HG03060 (cell line): ENCODE data around the gene MORC3.
"Not testable (repeated sequence)": the region's sequence is repeated elsewhere in the genome, so short reads cannot be mapped to it uniquely, and the experiment has no call there.

ENCODE experiments used
- ATAC-seq: cut with Tn5 transposase; IDR thresholded peaks from one replicate; pipeline ENCODE4 v1.9.1; 2021; ENCODE audit warnings: low read depth, moderate number of reproducible peaks; ENCODE audit not compliant: unreplicated experiment

MORC3 gene, protein sequence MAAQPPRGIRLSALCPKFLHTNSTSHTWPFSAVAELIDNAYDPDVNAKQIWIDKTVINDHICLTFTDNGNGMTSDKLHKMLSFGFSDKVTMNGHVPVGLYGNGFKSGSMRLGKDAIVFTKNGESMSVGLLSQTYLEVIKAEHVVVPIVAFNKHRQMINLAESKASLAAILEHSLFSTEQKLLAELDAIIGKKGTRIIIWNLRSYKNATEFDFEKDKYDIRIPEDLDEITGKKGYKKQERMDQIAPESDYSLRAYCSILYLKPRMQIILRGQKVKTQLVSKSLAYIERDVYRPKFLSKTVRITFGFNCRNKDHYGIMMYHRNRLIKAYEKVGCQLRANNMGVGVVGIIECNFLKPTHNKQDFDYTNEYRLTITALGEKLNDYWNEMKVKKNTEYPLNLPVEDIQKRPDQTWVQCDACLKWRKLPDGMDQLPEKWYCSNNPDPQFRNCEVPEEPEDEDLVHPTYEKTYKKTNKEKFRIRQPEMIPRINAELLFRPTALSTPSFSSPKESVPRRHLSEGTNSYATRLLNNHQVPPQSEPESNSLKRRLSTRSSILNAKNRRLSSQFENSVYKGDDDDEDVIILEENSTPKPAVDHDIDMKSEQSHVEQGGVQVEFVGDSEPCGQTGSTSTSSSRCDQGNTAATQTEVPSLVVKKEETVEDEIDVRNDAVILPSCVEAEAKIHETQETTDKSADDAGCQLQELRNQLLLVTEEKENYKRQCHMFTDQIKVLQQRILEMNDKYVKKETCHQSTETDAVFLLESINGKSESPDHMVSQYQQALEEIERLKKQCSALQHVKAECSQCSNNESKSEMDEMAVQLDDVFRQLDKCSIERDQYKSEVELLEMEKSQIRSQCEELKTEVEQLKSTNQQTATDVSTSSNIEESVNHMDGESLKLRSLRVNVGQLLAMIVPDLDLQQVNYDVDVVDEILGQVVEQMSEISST

DNA sequence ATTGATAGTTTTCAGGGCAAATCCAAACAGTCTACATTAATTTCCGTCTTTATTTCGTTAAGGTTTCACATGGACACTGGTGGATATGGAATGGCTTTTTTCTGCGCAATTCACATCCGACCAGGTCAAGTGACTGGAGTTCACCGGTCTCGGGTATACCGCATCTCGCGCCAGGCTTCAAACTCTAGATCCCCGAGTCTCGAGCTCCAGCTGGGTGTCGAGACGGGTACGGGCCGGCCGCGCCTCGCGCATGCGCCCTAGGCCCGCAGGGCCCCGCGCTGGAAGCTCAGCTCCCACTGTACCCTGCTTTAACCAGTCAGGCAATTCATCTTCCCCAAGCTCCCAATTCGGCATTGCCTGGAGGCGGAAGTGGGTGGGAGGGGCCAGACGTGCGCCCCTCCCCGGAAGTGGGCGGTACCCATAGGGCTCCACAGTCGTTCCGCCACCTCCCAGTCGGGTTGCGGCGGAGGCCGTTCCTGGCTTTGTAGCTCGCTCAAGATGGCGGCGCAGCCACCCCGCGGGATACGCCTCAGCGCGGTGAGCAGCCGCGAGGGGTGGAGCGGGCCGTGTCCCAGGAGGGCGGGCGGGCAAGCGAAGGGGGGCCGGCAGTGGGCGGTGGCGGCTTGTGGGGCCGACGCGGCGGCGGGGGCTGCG lies at the start of gene MORC3:
Gene MORC3 (plus strand): TSS at position 431 of the 654 bp plus-strand sequence. CDS start 68 bp downstream, at position 499.
- peak; percentile 79 for ATAC-seq

DNA sequence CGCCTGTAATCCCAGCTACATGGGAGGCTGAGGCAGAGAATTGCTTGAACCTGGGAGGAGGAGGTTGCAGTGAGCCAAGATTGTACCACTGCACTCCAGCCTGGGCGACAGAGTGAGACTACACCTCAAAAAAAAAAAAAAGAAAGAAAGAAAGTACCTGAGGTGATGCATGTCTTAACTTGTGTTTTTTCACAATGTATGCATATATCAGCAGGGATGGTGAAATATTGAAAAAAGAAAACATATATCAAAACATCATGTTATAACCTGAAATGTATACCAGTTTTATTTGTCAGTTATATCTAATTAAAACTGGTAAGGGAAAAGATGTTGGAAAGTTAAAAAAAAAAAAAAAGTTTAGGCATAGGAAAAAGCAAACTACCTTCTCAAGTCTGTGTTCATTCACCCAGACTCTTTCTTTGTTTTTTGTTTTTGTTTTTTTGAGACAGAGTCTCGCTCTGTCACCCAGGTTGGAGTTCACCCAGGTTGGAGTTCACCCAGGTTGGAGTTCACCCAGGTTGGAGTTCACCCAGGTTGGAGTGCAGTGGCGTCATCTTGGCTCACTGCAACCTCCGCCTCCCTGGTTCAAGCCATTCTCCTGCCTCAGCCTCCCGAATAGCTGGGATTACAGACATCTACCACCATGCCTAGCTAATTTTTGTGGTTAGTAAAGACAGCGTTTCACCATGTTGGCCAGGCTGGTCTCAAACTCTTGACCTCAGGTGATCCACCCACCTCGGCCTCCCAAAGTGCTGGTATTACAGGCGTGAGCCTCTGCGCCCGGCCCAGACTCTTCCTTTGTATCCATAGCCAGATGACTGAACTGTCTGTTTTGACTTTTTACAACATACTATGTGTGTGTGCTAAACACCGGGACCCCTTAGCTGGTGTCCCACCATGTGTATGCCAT lies 49.0 kb upstream of the MORC3 start:
- not testable (repeated sequence) for ATAC-seq

DNA sequence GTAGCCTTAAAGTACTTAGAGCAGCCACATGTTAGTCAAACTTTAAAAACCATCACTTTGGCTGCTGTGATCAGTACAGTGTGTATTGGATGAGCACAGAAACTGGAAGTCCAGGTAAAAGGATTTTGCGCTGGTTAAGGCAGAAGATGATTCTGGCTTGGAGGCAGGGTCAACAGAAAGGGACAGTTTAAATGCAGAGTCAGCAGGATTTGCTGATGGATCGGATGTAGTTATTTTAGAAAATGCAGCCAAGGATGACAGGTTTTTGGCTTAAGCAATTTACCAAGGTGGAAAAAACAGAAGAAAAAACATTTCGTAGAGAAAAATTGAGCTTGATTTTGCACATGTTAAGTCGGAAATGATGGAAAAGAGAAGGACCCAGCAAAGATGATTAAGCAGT lies 45.9 kb upstream of the MORC3 start:
- ATAC-seq = no peak

DNA sequence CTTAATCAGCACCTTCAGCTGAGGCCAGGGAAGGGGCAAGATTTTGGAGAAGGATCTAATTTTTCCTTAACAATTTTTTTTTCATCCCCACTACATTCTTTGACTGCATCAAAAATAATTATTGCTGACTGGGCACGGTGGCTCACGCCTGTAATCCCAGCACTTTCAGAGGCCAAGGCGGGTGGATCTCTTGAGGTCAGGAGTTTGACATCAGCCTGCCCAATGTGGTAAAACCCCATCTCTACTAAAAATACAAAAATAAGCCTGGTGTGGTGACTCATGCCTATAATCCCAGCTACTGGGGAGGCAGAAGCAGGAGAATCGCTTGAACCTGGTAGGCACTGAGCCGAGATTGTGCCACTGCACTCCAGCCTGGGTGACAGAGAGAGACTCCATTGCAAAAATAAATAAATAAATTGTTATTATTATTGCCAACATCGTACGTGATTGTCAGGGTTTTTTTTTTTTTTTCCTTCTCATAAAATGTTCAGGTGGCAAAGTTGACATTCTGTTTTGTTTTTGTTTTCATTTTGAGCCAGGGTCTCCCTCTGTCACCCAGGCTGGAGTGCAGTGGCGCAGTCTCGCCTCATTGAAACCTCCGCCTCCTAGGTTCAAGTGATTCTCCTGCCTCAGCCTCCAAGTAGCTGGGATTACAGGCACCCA lies 37.3 kb upstream of the MORC3 start:
- ATAC-seq = no peak

DNA sequence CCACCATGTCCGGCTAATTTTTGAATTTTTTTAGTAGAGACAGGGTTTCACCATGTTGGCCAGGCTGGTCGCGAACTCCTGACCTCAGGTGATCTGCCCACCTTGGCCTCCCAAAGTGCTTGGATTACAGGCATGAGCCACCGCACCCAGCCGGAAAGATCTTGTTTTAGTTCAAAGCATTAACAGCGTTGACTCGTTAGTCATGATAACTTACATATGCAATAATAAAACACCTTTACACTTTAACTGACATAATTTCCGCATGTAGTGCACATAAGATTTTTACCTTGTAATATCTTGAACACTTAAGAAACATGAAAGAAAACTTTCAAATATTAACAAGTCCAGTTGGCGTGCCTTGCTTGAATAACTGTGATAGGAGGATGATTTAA lies 36.8 kb upstream of the MORC3 start:
- not testable (repeated sequence) for ATAC-seq

DNA sequence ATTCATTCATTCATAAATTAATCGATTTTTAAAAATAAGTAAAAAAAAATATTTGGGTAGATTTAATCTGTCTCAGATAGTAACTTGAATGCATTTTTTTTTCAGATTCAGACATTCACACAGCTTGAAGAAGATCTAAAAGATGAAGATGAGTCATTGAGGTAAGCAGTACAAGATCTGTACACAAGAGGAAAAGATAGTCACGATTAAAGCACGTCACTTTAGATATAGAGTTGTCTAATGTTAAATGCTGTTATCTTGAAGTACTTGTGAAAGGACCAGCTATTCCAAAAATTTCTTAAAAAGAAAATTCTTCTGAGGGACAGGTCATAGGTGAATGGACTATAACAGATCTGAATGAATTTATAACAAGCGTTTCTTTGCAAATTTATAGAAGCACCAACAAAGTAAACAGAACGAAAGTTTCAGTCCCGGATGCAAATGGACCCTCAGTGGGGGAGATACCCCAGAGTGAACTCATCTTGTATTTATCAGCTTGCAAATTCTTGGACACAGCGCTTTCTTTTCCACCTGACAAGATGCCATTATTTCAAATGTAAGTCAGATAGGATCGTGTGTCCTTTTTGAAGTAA lies 31.2 kb upstream of the MORC3 start:
- no peak for ATAC-seq

DNA sequence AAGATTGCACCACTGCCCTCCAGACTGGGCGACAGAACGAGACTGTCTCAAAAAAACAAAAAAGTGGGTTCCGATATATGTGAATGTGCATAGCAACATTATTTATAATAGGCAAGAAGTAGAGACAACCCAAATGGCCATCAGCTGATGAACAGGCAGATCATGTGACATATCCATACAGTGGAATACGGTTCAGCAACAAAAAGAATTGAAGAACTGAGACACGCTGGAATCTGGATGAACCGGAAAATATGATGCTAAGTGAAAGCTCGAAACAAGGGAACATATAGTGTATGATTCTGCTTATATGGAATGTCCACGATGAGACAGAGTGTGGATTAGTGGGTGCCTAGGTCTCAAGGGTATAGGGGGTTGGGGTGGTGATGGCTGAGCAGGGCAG lies 28.5 kb upstream of the MORC3 start:
- ATAC-seq = no peak

DNA sequence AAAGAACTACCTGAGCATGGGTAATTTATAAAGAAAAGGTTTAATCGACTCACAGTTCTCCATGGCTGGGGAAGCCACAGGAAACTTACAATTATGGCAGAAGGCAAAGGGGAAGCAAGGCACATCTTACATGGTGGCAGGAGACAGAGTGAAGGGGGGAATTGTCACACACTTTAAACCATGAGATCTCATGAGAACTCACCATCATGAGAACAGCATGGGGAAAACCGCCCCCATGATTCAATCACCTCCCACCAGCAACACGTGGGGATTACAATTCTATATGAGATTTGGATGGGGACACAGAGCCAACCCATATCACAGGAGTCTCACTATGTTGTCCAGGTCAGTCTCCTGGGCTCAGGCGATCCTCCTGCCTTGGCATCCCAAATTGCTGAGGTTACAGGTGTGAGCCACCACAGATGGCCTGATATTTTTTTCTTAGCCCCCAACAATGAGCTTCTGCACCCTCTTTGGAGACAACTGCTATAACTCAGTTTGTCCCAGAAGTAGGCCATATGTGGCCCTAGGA lies 22.5 kb upstream of the MORC3 start:
- no peak for ATAC-seq

DNA sequence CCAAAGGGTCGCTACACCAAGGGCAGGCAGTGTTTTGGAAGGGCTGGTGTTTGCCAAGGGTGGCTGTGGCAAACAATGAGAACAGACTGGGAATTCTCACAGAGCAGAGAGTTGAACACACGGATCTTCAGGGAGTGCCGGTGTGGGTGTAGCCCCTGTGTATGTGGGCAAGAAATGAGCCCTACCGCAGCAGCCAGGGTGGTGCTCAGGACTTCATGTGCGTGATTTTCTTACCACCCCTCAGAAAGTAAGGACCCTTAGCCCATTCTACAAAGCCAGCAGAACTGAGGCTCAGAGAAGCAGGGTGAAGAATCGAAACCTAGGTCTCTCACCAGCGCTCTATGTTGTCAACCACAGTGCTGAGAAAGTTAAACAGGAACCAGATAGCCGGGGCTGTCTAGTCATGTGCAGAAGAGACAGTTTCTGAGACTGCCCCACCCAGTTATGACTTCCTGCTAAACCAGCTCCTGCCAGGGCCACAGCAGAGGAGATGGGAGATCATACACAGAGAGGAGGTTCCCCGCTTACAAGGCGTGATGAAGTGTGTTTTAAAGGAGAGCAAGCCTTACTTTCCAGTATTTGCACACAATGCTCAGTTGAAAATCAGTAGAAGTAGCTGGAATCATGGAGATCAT lies 21.9 kb upstream of the MORC3 start:
- peak; percentile 96 for ATAC-seq

DNA sequence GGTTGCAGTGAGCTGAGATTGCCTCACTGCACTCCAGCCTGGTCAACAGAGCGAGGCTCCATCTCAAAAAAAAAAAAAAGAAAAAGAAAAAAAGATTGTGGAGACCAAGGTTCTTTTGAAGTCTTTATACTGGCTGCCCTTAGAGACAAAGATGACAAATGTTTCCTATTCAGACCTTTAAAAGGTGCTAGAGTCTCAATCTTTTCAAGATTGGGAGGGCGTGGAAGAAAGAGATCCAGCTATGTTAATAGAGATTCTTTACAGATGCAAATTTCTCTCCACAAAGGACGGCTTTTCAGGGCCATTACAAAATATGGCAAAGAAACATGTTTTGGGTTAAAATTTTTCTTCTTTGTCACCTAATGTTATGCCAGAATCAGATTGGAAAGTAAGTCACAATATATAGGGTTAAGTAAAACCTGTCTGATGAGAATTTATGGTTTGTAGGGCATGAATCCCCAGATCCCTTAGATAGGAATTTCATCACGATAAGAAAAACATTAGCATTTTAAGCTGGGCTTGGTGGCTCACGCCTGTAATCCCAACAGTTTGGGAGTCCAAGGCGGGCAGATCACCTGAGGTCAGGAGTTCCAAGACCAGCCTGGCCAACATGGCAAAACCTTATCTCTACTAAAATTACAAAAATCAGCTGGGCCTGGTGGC lies 13.0 kb upstream of the MORC3 start:
- ATAC-seq = no peak

DNA sequence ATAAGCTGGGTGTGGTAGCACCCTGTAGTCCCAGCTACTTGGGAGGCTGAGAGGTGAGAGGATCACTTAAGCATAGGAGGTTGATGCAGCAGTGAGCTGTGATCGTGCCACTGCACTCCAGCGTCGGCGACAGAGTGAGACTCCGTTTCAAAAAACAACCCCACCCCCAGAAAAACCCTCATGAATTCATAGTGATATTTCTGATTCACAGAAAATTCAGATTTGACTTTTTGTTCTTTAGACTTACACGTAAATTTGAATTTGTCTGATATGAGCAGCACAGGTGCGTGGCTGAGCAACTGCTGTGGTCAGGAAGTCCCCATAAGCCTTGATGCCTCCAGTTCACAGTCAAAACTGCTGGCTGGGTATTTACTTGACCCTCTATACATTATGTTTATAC lies 10.0 kb upstream of the MORC3 start:
- ATAC-seq = peak; percentile 77

DNA sequence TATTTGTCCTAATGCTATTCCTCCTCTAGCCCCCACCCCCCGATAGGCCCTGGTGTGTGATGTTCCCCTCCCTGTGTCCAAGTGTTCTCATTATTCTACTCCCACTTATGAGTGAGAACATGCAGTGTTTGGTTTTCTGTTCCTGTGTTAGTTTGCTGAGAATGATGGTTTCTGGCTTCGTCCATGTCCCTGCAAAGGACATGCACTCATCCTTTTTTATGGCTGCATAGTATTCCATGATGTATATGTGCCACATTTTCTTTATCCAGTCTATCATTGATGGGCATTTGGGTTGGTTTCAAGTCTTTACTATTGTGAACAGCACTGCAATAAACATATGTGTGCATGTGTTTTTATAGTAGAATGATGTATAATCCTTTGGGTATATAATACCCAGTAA lies 6.6 kb upstream of the MORC3 start:
- ATAC-seq = not testable (repeated sequence)

DNA sequence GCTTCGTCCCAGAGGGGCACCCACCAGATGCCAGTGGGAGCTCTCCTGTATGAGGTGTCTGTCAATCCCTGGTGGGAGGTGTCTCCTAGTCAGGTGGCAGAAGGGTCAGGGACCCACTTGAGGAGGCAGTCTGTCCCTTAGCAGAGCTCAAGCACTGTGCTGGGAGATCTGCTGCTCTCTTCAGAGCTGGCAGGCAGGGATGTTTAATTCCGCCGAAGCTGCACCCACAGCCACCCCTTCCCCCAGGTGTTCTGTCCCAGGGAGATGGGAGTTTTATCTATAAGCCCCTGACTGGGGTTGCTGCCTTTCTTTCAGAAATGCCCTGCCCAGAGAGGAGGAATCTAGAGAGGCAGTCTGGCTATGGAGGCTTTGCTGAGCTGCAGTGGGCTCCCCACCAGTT lies 4.0 kb upstream of the MORC3 start:
- not testable (repeated sequence) for ATAC-seq

DNA sequence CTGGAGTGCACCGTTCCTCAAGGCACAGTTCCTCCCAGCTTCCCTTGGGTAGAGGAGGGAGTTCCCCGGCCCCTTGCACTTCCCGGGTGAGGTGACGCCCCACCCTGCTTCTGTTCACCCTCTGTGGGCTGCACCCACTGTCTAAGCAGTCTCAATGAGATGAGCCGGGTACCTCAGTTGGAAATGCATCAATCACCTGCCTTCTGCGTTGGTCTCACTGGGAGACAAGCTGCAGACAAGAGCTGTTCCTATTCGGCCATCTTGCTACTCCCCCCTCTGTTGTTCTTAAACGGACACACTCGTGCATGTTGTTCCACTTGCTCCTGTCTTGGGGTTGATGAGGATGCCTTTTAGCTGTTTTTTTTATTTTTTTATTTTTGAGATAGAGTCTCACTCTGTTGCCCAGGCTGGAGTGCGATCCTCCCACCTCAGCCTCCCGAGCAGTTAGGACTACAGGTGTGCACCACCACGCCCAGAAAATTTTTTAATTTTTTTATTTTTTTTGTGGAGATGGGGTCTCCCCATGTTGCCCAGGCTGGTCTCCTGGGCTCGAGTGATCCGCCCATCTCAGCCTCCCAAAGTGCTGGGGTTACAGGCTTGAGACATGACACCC lies 3.0 kb upstream of the MORC3 start:
- no peak for ATAC-seq

DNA sequence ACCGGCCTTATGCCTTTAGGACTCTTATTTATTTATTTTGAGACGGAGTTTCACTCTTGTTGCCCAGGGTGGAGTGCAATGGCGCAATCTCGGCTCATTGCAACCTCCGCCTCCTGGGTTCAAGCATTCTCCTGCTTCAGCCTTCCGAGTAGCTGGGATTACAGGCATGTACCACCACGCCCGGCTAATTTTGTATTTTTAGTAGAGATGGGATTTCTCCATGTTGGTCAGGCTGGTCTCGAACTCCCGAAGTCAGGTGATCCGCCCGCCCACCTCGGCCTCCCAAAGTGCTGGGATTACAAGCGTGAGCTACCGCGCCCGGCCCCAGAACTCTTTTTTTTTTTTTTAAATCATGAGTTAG lies 611 bp upstream of the MORC3 start:
- not testable (repeated sequence) for ATAC-seq

DNA sequence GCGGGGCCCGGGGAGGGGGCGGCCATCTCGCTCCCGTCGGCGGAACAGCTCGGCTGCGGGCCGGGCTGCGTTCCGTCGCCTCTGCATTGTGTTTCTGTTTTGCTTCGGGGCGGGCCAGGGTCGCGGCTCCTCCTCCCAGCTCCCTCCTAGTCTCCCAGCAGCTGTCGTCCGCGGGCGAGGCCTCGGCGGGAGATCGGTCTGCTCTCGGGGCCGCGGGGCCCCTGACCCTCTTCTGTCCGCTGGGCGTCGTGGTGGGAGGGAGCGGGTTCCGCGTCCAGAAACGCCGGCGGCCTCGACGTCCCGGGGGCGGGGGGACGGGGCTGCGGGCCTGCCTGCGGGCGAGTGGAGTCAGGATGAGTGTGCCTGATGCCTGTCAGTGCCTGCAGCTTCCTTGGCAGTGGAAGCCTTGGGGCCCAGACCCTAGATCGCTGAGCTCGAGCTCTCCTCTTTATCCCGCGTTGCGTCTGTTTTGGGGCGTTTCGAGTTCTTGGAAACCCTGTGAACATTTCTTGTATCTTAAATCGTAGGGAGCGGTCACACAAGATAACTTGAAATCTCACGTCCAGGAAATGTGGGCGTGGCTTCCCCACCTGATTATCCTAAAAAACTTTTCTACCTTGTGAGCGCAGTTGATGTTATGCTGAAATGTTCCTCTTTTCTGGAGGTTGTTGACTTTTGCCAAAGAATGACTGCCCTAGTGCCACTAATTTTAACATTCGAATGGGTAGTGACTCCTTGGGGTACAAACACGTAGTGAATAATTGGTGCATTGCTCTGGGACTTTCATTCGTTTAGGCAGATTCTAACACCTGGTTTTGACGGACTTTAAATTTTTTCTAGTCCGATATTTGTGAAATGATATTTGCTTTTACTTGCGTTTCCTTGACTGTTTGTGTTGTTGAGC lies 676 bp downstream of the MORC3 start:
- ATAC-seq = peak; percentile 25
